Thoracic aorta (tissue), 2 donors: ENCODE measurements around the gene LSM8. TPM values are rescaled to one million over a fixed set of nuclear protein-coding genes. Genes with fewer than 3 reads are reported as not detected.

Source experiments
- ATAC-seq: fragments of 150-250 bp; one replicate; pipeline ENCODE4 v1.8.0; 2017; ENCODE audit warnings: low read depth; ENCODE audit not compliant: insufficient number of reproducible peaks, low FRiP score
- DNase-seq: peaks from one replicate; pipeline ENCODE4 v3.0.0-alpha.2; 2020; ENCODE audit warnings: low spot score
- H3K27ac ChIP-seq, 2 donors: fragments of 200-600 bp; sonication (generic); 1 replicate in 1 of 2; 2 replicates in 1 of 2; pipeline ENCODE4 v1.5.1; 2016; ENCODE audit warnings: mild to moderate bottlenecking in 2 of 2, moderate library complexity in 2 of 2
- H3K27me3 ChIP-seq: fragments of 200-600 bp; sonication (generic); replicated peaks from 2 replicates; pipeline ENCODE4 v1.6.0; 2016; ENCODE audit warnings: mild to moderate bottlenecking; ENCODE audit not compliant: insufficient read depth
- H3K36me3 ChIP-seq: fragments of 200-600 bp; sonication (generic); one replicate; pipeline ENCODE4 v1.5.1; 2016
- H3K4me1 ChIP-seq, 2 donors: fragments of 200-600 bp; sonication (generic); 1 replicate in 1 of 2; 2 replicates in 1 of 2; pipeline versions ENCODE4 v1.5.1 to v1.6.0; 2016; ENCODE audit warnings: low read depth in 2 of 2, mild to moderate bottlenecking in 1 of 2; ENCODE audit not compliant: control insufficient read depth in 1 of 2
- H3K4me3 ChIP-seq: fragments of 200-600 bp; sonication (generic); 2 replicates; pipeline ENCODE4 v1.5.1; 2016; ENCODE audit warnings: mild to moderate bottlenecking
- H3K9me3 ChIP-seq: fragments of 200-600 bp; sonication (generic); 2 replicates; pipeline ENCODE4 v1.5.1; 2016
- CTCF ChIP-seq: fragments of 200-600 bp; sonication (generic); IDR thresholded peaks from one replicate; pipeline ENCODE4 v1.5.1; 2019; ENCODE audit warnings: antibody characterized with exemption
- total RNA-seq, 2 donors: library from RNA; depleted of rRNA; stranded (reverse); fragments of >200 nt; gene quantifications; one replicate each; pipeline versions ENCODE4 v1.1.0 to v1.2.3, GENCODE V29; 2016

The LSM8 gene
- total RNA-seq, 2 donors from 2014 or later = 19.4 to 41.0 TPM

- Histone ChIP-seq H3K36me3 (no peaks in the 10 kb centered on the region), H3K27ac (no peak overlapping the region), H3K4me3 (no peak overlapping the region), H3K9me3 (no peaks in the 10 kb centered on the region), H3K4me1 (peaks cover 0 to 16% of the 10 kb centered on the region in 2 donors), H3K27me3 (no peaks in the 10 kb centered on the region)
- no peak for ATAC-seq
- DNase-seq = no peak
- no peak for TF ChIP-seq CTCF
Measured at GRCh38 chr7:118218413-118219156, 34.6 kb downstream of the LSM8 start.

- no peaks in the 10 kb centered on the region for H3K9me3 ChIP-seq
- no peak overlapping the region for H3K4me3 ChIP-seq
- ATAC-seq = no peak
- TF ChIP-seq CTCF = no peak
- no peaks in the 10 kb centered on the region for H3K27me3 ChIP-seq
- H3K36me3 ChIP-seq = no peaks in the 10 kb centered on the region
- H3K27ac ChIP-seq = no peak overlapping the region
- peaks cover 0 to 11% of the 10 kb centered on the region in 2 donors for H3K4me1 ChIP-seq
- DNase-seq = no peak
Measured at GRCh38 chr7:118219157-118219512, 35.2 kb downstream of the LSM8 start.

- ATAC-seq (no peak), DNase-seq (no peak)
- TF ChIP-seq CTCF = no peak
Measured at GRCh38 chr7:118220583-118220982, 36.6 kb downstream of the LSM8 start.

GRCh38 chr7:118222591-118222990 lies 38.6 kb downstream of the LSM8 start:
- H3K9me3 ChIP-seq = no peaks in the 10 kb centered on the region
- H3K4me3 ChIP-seq = no peak overlapping the region
- H3K36me3 ChIP-seq = no peaks in the 10 kb centered on the region
- ATAC-seq = no peak
- DNase-seq = no peak
- no peaks in the 10 kb centered on the region for H3K27me3 ChIP-seq
- TF ChIP-seq CTCF = no peak
- no peaks in the 10 kb centered on the region for H3K4me1 ChIP-seq
- no peak overlapping the region for H3K27ac ChIP-seq

More at GRCh38 chr7:118220583-118220982, 36.6 kb downstream of the LSM8 start:
- Histone ChIP-seq H3K27me3 (no peaks in the 10 kb centered on the region), H3K4me1 (no peaks in the 10 kb centered on the region), H3K27ac (no peak overlapping the region), H3K4me3 (no peak overlapping the region), H3K9me3 (no peaks in the 10 kb centered on the region), H3K36me3 (no peaks in the 10 kb centered on the region)

GRCh38 chr7:118224521-118224920 lies 40.6 kb downstream of the LSM8 start, which contains the start of gene ANKRD7:
Gene ANKRD7 (plus strand): TSS chr7:118224704. CDS start chr7:118224831, 127 bp downstream.
- DNase-seq (no peak), ATAC-seq (no peak)
- H3K27ac ChIP-seq = no peak within 1 kb of the TSS
- no peaks in the 10 kb centered on the region for H3K27me3 ChIP-seq
- H3K4me3 ChIP-seq = no peak within 1 kb of the TSS
- no peaks in the 10 kb centered on the region for H3K36me3 ChIP-seq
- no peaks in the 10 kb centered on the region for H3K9me3 ChIP-seq
- no peak for TF ChIP-seq CTCF
- H3K4me1 ChIP-seq = no peaks in the 10 kb centered on the region
